ENCODE data around the gene ZNRF2.

Gene ZNRF2

DNA sequence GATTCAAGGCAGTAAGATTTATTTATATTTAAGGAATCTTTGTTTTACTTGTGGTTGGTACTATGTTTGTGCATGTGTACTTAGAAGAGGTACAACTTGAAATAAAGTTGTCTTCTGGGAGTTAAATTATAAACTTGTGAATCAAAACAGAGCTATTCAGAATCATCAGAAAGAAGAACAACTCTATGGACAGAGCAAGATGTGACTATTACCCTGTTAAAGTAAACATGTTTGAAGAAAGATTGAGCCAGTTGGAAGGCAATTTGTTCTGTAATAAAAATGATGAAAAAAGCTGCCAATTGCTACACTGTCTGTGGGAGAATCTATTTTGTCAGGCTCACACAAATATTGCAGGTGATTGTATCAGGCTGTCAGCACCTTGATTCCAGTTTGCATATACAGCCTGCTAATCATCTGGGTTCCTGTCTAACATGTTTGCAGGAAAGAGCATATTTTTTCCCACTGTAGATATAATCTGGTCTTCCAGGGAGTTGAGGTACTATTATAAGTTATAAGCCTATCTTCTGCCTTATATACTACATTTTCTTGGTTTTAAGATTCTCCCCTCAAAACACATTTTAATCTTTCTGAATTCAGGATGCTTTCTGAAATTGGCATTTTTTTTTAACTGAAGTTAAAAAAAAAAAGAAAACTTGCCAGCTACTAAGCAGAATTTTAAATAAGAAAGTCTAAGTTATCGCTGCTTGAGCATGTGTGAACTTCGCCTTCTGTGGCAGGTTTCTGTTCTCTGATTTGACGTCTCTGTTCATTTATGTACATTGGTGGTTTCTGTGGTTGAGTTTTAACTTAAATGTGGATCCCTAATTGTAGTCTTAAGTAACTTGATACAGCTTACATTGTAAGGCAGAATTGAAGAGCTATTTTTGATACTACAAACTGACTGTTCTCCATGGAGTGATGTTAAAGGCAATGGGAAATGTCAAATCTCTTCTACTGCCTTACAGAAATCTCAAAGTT lies 46.0 kb downstream of the ZNRF2 start:
- peaks cover 2% of the 10 kb centered on the region for H3K4me1 ChIP-seq (ENCODE audit: control insufficient read depth, insufficient read depth, low read length)
- no peaks in the 10 kb centered on the region for H3K27me3 ChIP-seq (ENCODE audit: control insufficient read depth, insufficient read depth, low read length)
- no peaks in the 10 kb centered on the region for H3K9me3 ChIP-seq (ENCODE audit: control insufficient read depth, insufficient read depth, low read length)
- no peak overlapping the region for H3K9ac ChIP-seq (ENCODE audit: low read depth, low read length)
- no peak overlapping the region for H3K4me3 ChIP-seq (ENCODE audit: low read depth, low read length)
- no peaks in the 10 kb centered on the region for H3K36me3 ChIP-seq (ENCODE audit: control insufficient read depth, insufficient read depth, low read length)

DNA sequence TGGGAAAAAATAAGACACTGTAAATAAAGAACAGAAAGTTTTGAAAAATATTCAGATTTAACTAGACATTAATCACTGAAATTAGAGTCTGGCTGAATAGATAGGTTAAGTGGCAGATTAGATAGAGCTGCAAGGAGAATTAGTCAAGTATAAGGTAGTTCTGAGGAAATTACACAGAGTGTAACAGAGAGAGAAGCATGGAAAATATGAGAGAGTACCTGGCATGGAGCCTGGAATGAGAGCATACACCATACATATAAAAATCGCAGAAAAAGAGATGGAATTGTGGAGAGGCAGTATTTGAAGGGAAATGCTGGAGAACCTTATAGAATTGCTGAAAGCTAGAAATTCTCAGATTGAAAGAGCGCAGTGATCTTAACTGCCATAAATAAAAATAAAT lies 46.9 kb downstream of the ZNRF2 start:
- Histone ChIP-seq H3K9me3 (ENCODE audit: control insufficient read depth, insufficient read depth, low read length) (no peaks in the 10 kb centered on the region), H3K36me3 (ENCODE audit: control insufficient read depth, insufficient read depth, low read length) (no peaks in the 10 kb centered on the region), H3K4me3 (ENCODE audit: low read depth, low read length) (no peak overlapping the region), H3K27me3 (ENCODE audit: control insufficient read depth, insufficient read depth, low read length) (no peaks in the 10 kb centered on the region), H3K4me1 (ENCODE audit: control insufficient read depth, insufficient read depth, low read length) (no peaks in the 10 kb centered on the region), H3K9ac (ENCODE audit: low read depth, low read length) (no peak overlapping the region)

DNA sequence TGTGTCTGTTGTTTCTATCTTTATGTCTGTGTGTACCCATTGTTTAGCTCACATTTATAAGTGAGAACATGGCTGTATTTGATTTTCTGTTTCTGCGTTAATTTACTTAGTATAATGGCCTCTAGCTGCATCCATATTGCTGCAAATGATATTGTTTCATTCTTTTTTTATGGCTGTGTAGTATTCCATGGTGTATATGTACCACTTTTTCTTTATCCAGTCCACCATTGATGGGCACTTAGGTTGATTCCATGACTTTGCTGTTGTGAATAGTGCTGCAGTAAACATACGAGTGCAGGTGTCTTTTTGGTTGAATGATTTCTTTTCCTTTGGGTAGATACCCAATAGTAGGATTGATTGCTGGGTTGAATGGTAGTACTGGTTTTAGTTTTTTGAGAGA lies 48.2 kb downstream of the ZNRF2 start:
- no peaks in the 10 kb centered on the region for H3K36me3 ChIP-seq (ENCODE audit: control insufficient read depth, insufficient read depth, low read length)
- no peak overlapping the region for H3K9ac ChIP-seq (ENCODE audit: low read depth, low read length)
- H3K27me3 ChIP-seq (ENCODE audit: control insufficient read depth, insufficient read depth, low read length), result no peaks in the 10 kb centered on the region
- no peak overlapping the region for H3K4me3 ChIP-seq (ENCODE audit: low read depth, low read length)
- no peaks in the 10 kb centered on the region for H3K9me3 ChIP-seq (ENCODE audit: control insufficient read depth, insufficient read depth, low read length)
- H3K4me1 ChIP-seq (ENCODE audit: control insufficient read depth, insufficient read depth, low read length), result no peaks in the 10 kb centered on the region

DNA sequence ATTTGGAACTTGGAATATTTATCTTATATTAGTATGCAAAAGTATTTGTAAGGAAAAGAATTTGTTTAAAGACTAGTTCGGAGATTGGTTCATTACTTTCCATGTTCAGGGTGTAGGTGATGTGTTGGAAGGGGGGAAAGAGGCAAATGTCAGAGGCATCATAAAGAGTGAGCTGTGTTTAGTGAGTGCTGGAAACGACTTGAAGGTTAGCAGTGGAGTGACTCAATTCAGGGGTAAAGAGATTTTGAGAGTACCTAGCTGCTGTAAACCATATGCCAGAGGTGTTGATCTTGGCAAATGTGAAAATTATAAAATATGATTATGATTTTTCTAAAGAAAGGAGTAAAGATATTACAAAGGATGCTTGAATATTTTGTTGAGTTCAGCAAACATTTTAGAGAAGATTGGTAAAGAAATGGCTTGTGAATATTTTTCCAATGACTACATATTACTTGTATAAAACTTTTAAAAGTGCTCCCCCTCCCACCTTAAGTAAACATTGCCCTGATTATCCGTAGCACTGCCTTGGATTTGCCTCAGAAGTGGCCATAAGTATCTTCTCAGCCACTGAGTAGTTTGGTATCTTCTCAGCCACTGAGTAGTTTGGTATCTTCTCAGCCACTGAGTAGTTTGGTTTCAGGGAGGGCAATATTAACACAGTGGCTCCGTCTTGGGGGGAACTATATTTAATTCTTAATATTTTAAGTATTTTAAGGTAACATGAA lies 51.5 kb downstream of the ZNRF2 start:
- Histone ChIP-seq H3K9ac (ENCODE audit: low read depth, low read length) (no peak overlapping the region), H3K27me3 (ENCODE audit: control insufficient read depth, insufficient read depth, low read length) (no peaks in the 10 kb centered on the region), H3K4me1 (ENCODE audit: control insufficient read depth, insufficient read depth, low read length) (no peaks in the 10 kb centered on the region), H3K36me3 (ENCODE audit: control insufficient read depth, insufficient read depth, low read length) (no peaks in the 10 kb centered on the region), H3K9me3 (ENCODE audit: control insufficient read depth, insufficient read depth, low read length) (no peaks in the 10 kb centered on the region), H3K4me3 (ENCODE audit: low read depth, low read length) (no peak overlapping the region)

DNA sequence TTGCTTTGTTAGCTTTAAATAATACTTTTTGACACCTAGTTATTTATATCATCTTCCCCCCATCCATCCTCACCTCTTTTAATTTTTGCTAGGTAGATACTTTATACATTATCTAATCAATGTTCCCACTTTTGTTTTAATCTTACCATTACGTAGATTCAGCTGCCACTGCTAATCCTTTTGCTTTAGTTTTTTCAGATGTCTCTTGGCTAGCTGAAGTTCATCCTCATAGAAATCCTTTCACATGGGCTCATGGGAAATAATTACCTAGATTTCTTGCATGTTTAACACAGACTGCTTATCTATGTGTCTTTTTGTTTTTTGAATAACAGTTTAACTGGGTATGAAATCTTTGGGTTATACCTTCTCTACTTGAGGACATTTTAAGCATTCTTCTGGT lies 60.1 kb downstream of the ZNRF2 start:
- Histone ChIP-seq H3K9me3 (ENCODE audit: control insufficient read depth, insufficient read depth, low read length) (no peaks in the 10 kb centered on the region), H3K27me3 (ENCODE audit: control insufficient read depth, insufficient read depth, low read length) (no peaks in the 10 kb centered on the region), H3K4me3 (ENCODE audit: low read depth, low read length) (no peak overlapping the region), H3K36me3 (ENCODE audit: control insufficient read depth, insufficient read depth, low read length) (no peaks in the 10 kb centered on the region), H3K4me1 (ENCODE audit: control insufficient read depth, insufficient read depth, low read length) (peaks cover 15% of the 10 kb centered on the region), H3K9ac (ENCODE audit: low read depth, low read length) (no peak overlapping the region)

DNA sequence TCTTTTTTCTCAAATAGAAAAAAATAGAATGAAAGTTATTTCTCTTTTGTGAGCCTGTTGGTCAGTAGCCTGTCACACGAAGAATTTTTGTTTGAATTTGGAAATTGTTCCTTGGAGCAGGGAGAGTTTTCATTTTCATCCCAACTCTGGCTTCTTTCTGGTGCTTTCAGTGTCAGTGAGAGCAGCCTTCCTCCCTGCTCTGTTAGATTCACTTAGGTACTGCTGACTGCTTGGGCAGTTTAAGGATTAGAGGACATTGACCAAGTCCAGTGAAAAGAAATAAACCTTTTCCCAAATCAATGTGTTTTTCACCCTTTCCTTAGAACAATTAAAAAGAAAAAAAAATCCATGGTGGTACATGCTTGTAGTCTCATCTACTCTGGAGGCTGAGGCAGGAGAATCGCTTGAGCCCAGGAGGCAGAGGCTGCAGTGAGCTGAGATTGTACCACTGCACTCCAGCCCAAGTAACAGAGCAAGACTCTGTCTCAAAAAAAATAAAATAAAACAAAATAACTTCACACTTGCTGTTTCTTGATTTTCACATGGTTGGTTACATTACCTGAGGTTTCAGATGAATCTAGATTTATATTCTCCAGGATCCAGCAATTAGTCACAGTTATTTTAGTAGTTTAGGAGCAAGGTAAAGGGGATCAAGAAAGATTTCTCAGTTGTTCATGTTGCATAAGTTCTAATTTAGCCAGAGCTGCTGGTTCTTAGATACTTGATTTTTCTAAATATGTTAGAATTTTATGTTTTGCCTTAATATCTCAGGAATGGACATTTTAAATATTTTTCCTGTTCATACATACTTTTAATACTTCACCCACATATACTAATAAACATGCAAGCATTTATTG lies 63.1 kb downstream of the ZNRF2 start:
- no peak overlapping the region for H3K4me3 ChIP-seq (ENCODE audit: low read depth, low read length)
- no peaks in the 10 kb centered on the region for H3K9me3 ChIP-seq (ENCODE audit: control insufficient read depth, insufficient read depth, low read length)
- no peaks in the 10 kb centered on the region for H3K27me3 ChIP-seq (ENCODE audit: control insufficient read depth, insufficient read depth, low read length)
- no peaks in the 10 kb centered on the region for H3K36me3 ChIP-seq (ENCODE audit: control insufficient read depth, insufficient read depth, low read length)
- H3K4me1 ChIP-seq (ENCODE audit: control insufficient read depth, insufficient read depth, low read length), result peaks cover 13% of the 10 kb centered on the region
- H3K9ac ChIP-seq (ENCODE audit: low read depth, low read length), result no peak overlapping the region

DNA sequence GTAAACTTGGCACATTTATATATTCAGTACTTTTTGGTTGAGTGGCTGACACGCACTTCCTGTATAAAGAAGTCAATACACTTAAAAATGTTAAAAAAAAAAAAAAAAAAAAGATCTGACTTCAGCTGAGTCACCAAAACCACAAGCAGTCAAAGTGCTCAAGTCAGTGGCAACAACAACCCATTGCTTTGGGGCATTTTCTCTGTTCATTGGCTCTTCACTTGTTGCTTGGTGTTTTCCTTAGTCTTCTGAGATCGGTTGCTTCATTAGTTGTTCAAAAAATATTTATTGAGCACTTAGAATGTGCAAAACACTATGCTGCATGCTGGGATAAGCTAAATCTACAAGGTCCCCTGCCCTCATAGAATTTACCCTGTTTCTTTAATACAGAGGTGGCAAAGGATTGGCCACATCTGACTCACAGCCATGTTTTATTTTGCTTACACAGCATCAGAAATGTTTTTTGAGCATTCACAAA lies 63.7 kb downstream of the ZNRF2 start:
- Histone ChIP-seq H3K4me3 (ENCODE audit: low read depth, low read length) (no peak overlapping the region), H3K27me3 (ENCODE audit: control insufficient read depth, insufficient read depth, low read length) (no peaks in the 10 kb centered on the region), H3K36me3 (ENCODE audit: control insufficient read depth, insufficient read depth, low read length) (no peaks in the 10 kb centered on the region), H3K4me1 (ENCODE audit: control insufficient read depth, insufficient read depth, low read length) (peaks cover 16% of the 10 kb centered on the region), H3K9me3 (ENCODE audit: control insufficient read depth, insufficient read depth, low read length) (no peaks in the 10 kb centered on the region), H3K9ac (ENCODE audit: low read depth, low read length) (no peak overlapping the region)

DNA sequence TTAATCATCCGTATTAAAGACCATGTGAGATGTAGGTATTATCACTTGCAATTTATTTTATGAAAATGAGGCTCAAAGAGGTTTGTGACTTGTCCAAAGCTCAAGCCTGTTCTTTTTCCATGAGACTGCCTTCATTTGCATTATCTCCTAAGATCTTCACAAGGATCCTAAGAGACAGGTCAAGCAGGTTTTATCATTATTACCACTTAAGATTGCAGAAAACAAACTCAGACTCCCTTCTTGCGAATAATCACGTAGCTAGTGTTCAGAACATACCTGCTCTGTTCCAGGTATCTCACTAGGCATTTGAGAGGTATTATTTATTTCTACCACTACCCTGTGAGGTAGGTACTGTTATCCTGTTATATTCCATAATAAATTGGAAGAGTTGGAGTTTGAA lies 64.8 kb downstream of the ZNRF2 start:
- Histone ChIP-seq H3K9me3 (ENCODE audit: control insufficient read depth, insufficient read depth, low read length) (no peaks in the 10 kb centered on the region), H3K27me3 (ENCODE audit: control insufficient read depth, insufficient read depth, low read length) (no peaks in the 10 kb centered on the region), H3K9ac (ENCODE audit: low read depth, low read length) (no peak overlapping the region), H3K4me1 (ENCODE audit: control insufficient read depth, insufficient read depth, low read length) (peaks cover 27% of the 10 kb centered on the region), H3K36me3 (ENCODE audit: control insufficient read depth, insufficient read depth, low read length) (no peaks in the 10 kb centered on the region), H3K4me3 (ENCODE audit: low read depth, low read length) (no peak overlapping the region)

DNA sequence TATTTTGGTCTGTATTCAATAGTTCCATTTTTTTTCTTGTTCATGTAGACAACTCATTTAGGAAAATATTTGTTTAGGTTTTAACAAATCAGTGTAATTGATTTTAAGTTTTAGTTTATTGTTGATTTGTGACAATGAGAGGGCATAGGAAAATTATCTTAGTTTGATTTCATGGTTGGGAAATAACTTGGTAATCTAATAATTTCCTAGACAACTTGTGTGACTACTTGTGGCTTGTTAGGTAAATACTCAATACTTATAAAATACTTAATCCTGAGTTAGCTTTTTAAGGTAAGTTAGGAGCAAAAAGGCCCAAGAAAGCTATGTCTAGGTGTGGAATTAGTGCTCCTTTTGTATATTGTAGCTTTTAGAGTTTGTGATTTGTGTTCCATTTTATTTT lies 65.4 kb downstream of the ZNRF2 start:
- Histone ChIP-seq H3K4me1 (ENCODE audit: control insufficient read depth, insufficient read depth, low read length) (peaks cover 30% of the 10 kb centered on the region), H3K9ac (ENCODE audit: low read depth, low read length) (no peak overlapping the region), H3K4me3 (ENCODE audit: low read depth, low read length) (no peak overlapping the region), H3K27me3 (ENCODE audit: control insufficient read depth, insufficient read depth, low read length) (no peaks in the 10 kb centered on the region), H3K36me3 (ENCODE audit: control insufficient read depth, insufficient read depth, low read length) (no peaks in the 10 kb centered on the region), H3K9me3 (ENCODE audit: control insufficient read depth, insufficient read depth, low read length) (no peaks in the 10 kb centered on the region)

DNA sequence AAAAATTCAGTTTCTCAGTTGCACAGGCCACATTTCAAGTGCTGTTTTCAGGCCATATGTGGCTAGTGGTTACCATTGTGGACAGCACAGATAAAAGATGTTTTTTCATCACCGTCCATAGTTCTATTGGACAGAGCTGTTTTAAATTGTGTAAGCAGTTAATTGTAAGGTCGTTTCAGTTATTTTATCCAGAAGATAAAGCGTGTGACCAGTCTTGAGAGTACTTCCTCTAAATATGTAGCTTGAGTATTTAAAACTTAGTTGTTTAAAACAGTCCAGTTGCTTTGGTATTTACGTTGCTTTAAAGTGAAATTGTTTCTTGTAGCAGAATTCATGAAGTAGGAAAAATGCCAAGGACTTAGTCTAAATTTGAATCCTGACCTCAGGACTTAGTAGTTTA lies 66.9 kb downstream of the ZNRF2 start:
- Histone ChIP-seq H3K4me3 (ENCODE audit: low read depth, low read length) (no peak overlapping the region), H3K4me1 (ENCODE audit: control insufficient read depth, insufficient read depth, low read length) (peaks cover 39% of the 10 kb centered on the region), H3K9me3 (ENCODE audit: control insufficient read depth, insufficient read depth, low read length) (no peaks in the 10 kb centered on the region), H3K36me3 (ENCODE audit: control insufficient read depth, insufficient read depth, low read length) (no peaks in the 10 kb centered on the region), H3K27me3 (ENCODE audit: control insufficient read depth, insufficient read depth, low read length) (no peaks in the 10 kb centered on the region), H3K9ac (ENCODE audit: low read depth, low read length) (no peak overlapping the region)

DNA sequence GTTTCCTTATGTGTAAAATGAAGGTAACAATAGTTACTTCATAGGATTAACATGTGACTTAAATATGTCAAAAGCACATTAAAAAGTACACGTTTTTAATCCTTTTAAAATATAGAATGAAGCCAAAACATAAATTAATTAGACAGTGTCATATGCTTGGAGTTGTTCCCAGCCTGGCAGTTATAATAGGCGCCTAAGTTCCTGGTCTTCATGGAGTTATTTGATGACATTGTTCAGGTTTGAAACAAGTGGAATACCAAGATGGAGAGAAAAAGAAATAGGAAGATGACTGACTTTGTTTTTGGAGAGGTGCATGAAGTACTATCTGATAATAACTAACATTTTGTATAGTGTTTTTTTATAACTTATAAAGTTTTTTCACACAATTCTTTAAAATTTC lies 67.3 kb downstream of the ZNRF2 start:
- Histone ChIP-seq H3K9me3 (ENCODE audit: control insufficient read depth, insufficient read depth, low read length) (no peaks in the 10 kb centered on the region), H3K36me3 (ENCODE audit: control insufficient read depth, insufficient read depth, low read length) (no peaks in the 10 kb centered on the region), H3K4me3 (ENCODE audit: low read depth, low read length) (no peak overlapping the region), H3K9ac (ENCODE audit: low read depth, low read length) (no peak overlapping the region), H3K4me1 (ENCODE audit: control insufficient read depth, insufficient read depth, low read length) (peaks cover 39% of the 10 kb centered on the region), H3K27me3 (ENCODE audit: control insufficient read depth, insufficient read depth, low read length) (no peaks in the 10 kb centered on the region)

All from iPS-15b (cell line).